ENCODE data around the gene HTRA2.

HTRA2 gene

DNA sequence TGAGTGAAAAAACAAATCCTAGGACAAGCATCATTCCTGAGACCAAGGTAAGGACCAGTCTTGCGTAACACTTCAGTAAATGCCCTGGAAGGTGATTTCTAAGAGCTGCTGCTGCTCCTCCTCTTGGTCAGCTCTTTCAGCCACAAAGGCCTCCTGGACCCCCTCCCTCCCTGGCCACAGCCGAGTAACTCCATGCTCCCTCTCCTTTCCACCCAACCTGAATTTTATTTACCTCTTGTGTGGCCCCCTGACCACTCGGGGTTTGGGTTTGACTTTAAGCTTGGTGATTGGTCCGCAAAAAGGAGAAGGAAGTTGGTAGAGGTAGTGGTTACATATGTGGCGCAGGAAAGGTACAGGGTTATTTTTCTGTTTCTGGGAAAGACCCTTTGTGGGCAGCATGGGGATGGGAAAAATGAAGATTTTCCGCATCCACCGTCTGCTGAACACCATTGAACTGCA, 9.2 kb downstream of the HTRA2 start:
- no peak for DNase-seq

DNA sequence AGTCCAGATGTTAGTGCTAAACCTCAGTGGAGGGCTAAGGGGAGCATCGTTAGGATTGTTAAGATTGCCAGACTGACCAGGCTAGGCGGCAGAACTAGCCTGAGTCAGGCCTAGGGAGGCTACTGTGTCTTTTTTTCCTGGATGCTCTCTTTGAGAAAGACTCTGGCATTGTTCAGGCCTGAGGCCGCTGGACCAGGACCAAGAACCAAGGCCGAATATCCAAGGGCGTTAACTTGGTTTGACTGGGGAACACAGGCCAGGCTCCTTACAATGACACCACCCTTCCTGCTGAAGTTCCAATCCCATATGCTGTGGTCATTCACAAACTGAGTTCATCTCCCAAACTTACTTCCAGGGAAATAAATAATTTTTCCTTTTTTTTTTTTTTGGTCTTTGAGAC, 10.6 kb downstream of the HTRA2 start:
- DNase-seq = no peak

DNA sequence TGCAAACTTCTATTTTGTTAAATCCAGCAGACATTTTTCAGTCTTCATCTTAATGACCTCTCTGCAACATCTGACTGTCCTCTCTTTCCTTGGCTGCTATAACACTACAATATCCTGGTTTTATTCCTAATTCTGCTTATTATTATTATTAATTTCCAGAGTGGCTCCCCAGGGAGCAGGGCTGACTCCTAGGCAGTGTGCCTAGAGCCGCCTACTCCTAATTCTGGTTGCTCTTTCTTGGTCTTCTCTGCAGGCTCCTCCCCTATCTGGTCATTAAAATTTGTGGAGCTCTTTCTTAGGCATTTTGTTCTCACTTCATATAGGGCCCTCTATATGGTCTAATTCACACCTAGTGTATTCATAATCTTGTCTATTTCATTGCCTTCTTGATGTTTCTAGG, 13.2 kb downstream of the HTRA2 start:
- no peak for DNase-seq

DNA sequence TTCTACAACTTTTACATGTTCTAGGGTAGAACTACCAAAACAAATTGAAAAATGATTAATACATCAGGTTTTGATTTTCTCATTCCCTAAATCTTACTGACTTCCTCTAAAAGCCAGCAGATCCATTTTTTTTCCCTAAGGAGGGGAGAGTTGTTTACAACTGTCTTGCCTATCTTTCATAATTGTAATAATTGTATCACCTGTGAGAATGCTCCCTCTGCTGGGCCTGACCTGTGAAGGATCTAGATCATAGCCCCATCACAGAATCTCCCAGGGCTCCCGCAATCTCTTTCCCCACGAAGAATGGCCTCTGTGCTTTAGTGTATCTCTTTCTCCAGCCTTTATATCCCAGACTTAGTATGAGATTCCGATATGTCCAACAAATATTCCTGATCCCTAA, 14.9 kb downstream of the HTRA2 start:
- DNase-seq = no peak

DNA sequence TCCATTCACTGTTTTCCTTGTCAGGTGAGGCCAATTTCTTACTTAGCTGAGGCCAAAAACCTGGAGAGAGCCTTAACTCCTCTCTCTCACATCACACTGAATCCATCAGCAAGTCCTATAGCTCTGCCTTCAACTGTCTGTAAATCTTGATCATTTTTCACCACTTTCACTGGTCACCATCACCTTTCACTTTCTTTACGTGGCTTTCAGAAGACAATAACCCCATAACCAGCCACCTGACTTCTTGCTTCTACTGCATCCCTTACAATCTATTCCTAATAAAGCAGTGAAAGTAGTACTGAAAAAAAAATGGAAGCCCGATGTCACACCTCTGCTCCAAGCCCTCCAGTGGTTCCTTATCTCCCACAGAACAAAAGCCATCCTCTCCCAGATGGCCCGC, 16.3 kb downstream of the HTRA2 start:
- no peak for DNase-seq

DNA sequence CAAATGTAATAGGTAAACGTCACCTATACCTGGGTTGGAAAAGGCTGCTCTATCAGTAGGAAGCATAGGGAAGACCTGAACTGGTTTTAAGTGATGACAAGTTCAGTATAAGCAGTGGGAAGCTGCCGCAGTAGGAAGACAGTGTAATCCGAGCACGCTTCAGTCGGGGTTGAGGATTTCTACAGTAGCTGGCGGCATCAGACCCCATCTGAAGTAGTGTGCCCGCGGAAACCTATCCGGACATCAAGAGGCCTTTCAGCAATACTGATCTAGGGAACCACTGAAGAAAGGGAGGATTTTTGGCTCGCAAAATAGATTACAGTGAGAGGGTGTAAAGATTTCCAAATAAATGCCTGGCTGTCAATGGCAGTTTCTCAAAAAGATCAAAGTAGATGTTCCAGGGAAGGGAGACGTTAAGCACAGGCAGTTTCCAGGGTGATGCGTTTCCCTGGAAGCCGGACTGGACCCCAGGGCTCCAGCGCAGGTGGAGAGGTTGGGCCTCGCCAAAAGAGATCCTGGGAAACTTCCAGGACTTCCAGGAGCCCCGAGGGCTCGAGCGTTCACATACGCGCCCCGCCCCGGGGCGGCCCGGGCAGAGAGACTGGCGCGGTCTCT, 18.7 kb downstream of the HTRA2 start:
- DNase-seq = no peak

DNA sequence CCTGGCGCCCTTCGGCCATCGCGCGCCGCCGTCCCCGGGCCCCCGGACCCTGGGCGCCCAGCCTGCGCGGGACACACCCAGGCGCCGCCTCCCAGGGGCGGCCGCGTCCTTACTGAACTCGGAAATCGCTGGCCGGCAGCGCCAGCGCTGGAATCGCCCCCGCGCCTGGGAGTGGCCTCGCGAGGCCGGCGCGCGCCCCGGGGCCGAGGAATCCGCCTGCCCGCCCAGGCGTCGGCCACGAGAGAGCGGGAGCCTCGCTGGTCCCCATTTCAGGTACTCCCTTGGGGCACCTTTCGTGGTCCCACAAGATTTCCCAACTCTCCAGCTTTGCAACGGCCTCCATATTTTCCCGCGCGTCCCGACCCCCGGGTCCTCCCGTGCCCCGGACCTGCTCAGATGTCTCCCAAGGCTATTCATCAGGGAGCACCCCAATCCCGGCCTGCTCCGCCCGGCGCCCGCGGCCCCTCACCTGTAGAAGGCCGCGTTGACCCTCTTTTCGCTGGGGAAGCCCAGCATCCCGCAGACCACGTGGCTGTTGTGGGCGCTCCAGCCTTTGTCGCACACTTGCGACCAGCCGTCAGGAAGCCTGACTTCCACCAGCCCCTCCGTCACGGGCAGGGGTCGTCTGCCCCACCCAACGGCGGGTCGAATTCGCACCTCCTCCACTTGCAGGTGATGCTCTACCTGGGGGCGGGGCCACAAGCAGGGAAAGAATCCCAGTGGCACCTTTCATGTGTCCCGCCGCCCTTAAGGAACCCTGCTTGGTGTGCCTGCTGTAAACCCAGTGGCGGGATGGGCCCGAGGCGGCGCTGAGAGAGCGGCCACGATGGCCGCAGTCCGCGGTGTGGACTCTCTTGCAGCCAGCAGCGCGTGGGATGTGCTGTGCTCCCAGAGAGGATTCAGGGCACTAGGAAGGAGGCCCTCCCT, 19.4 kb downstream of the HTRA2 start:
- peak in 1 of 56 donors; percentile 43 for DNase-seq

DNA sequence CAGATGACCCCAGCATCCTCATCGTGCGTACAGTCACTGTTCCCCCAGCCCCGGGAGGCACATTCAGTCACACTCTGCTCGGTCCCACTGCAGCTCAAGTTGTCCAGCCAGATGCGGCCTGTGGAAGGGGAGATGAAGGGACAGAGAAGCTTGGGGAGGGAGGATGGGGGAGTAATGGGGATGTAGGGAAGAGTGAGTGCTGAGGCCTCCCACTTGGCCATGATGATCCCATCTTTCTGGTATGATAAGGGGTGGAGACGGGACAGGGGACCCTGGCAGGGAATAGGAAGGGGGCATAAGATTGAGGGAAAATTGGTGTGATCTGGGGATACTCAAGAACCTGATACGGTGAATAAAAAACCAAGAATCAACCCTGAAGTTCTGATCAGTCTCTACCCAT, 20.5 kb downstream of the HTRA2 start:
- DNase-seq = no peak

DNA sequence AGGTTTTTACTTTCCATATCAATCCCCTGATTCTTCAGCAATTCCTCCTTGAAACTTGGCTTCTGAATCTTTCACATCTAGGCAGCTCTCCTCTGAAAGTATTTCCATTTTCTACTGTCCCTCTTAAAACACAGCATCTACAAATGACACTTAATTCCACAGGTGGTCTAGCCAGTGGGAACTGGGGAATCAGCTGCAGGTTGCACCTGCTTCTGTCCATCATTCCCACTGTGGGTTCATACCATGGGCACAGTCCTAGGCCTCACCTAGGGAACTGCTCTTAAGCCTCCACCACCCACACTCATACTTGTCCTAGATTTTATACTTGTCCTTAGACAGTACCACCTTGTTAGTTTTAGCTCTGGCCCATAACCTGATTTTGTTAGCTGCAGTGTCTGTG, 21.8 kb downstream of the HTRA2 start:
- DNase-seq = no peak

DNA sequence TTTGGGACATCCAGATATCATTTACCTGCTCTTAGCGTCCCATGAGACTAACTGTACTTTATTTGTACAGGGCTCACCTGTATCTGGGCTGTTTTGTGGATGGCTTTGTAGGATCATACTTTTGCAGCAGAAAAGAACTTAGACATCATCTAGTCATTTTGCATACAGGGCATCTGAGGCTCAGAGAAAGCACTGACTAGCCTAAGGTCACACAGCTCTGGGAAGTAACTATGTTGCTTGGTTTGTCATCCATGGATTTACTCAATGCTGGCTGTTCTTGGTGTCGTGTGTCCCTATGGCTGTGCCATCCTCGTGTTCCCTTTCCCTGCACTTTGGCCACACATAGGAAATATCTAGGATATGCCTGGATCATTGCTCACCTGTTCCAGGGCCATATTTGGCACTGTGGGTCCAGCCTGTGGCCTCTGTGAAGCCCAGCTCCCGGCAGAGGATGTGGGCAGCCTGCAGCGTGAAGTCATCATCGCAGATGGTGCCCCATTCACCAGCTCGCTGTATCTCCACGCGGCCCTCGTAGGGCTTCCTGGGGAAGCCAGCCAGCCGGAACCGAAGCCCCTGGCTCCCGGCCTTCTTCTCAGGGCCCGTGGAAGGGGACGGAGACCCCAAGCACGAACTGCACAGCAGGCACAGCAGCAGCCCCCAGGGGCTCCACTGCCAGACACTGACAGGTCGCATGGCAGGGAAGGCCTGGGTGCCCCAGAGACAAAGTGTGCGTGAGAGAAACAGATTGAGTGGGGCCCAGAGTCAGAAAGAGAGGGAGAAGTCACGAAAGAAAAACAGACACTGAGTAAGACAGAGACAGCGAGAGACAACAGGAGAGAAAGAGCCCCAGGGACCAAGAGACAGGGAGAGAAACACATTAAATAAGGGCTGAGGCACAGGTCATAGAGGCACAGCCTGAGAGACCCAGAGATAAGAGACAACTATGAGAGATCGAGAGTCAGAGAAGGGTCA, 22.5 kb downstream of the HTRA2 start:
- no peak for DNase-seq

DNA sequence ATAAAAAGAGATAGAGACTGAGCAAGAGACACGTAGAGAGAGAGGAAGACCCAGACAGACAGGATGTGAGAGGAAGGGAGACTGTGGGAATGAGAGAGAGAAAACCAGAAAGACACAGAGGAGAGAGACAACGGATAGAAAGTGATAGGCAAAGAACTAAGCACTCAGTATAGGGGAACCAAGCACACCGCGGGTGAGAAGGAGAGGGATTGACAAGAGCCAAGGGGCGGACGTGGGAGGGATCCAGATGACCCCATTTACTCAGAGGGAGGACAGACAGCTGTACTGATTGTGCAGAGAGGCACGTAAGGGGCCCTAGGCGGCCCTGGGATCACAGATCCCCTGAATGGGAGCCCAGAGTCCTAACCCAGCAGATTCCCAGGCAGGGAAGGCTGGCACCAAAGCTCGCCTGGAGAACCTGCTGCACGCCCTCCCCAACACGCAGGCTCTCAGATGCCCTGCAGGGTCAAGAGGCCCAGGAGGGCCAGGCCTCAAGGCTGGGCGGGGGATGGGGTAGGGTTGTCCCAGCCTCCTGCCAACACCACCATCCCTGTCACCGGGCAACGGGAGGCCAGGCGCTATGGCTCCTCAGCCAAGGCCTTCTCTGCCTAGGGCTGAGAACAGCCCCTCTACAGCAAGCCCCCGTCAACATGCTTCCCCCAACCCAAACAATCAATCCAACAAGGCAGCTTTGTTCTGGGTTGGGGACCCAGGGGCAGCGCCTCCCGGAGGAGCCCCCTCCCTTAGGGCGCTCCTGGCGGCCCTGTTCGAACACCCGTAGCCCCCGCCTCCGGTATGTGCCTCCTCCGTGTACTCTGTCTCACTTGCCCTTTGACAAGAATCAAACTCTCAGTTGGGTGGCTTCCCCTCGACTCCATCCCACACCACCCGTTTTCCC, 23.4 kb downstream of the HTRA2 start:
- DNase-seq = peak in 6 of 56 donors; percentile 16 to 32 (median 24)

DNA sequence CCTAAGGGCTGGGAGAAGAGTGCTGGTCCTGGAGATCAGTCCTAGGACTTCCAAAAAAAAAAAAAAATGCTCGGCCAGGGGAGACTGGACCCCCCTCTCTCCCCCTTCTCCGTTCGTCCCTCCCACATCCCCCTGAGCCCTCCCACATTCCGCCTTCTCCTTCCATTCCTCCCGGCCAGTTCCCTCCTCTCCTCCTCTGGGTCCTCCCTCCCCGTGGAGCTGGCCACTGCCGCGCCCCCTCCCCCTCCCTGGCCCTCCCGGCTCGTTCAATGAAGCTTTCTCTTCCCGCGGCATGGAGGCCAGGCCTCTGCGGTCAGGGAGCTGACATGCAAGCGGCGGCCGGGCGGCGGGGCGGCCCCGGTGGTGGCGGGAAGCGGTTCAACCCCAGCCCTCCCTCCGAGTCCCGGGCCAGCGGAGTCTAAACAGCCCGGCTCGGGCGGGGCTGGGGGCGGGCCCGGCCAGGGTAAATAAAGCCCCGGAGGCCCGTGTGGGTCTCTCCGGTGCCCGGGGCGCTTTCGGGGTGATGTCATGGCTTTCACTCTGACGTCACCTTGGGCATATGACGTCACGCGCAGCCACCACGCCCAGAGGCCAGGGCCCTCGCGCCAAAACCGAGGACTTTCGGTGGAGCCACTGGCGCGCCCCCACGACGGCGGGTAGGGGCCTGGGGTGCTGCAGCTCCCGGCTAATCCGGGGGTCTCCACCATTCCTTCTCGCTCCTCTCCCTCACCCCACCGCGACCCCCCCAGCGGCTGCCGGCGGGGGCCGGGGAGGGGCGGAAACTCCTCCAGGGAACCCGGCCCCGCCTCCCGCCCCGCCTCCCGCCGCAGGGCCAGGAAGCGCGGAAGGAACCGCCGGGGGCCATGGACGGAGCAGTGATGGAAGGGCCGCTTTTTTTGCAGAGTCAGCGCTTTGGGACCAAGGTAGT, 24.4 kb downstream of the HTRA2 start, which contains the start of the genes DOK1 and LOXL3:
DOK1 (plus strand) TSS at position 829 of the 928 bp plus-strand sequence; CDS start at position 864, 35 bp downstream.
LOXL3 (minus strand) TSS at position 51 of the 928 bp plus-strand sequence. CDS start 1,308 bp downstream, outside the sequence.
- DNase-seq = peak in 51 of 56 donors; percentile 16 to 83 (median 55)

DNA sequence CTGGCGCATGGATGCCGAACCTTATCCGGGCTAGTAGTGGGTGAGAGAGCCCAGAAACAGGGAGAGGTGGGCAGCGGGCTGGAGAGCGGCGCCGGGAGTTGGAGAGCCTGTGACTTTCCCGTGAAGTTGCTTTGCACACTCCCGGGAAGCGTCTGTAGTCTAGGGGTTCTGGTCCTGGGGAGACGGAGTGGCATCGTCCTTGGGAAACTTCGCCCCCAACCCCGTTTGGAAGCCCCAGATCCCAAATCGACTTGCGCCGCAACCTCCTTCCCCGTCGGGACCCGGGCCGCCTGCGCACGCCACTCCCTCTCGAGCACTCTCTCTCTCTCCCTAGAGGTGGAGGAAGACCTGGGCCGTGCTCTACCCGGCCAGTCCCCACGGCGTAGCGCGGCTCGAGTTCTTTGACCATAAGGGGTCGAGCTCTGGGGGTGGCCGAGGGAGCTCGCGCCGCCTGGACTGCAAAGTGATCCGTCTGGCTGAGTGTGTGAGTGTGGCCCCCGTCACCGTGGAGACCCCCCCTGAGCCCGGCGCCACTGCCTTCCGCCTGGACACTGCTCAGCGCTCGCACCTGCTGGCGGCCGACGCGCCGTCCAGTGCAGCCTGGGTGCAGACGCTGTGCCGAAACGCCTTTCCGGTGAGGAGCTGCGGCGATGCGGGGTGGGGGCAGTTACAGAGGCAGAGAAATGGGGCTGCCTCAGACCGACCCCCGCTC, 25.2 kb downstream of the HTRA2 start:
- peak in 1 of 56 donors; percentile 45 for DNase-seq

DNA sequence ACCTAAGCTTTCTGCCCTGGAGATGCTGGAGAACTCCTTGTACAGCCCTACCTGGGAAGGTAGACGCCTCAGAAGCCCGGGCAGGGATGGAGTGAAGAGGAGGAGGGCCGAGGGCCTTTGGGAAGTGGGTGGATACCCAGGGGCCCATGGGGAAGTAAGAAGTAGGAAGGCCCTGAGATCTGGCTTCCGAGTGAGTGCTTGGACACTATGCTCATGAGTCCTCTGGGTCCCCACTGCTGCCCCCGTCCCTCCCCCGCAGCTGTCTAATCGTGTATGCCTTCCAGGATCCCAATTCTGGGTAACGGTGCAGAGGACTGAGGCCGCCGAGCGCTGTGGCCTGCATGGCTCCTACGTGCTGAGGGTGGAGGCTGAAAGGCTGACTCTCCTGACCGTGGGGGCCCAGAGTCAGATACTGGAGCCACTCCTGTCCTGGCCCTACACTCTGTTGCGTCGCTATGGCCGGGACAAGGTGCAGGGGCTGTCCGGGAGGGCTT, 25.9 kb downstream of the HTRA2 start:
- DNase-seq = peak in 2 of 56 donors; percentile 17 to 29

DNA sequence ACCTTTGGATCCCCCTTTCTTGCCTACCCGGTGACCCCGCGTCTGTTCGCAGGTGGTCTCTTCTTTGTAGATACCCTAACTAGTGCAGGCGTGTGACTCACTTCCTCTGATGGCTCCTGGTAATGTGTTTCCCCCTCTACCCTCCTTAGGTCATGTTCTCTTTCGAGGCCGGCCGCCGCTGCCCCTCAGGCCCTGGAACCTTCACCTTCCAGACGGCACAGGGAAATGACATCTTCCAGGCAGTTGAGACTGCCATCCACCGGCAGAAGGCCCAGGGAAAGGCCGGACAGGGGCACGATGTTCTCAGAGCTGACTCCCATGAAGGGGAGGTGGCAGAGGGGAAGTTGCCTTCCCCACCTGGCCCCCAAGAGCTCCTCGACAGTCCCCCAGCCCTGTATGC, 26.4 kb downstream of the HTRA2 start:
- DNase-seq = no peak

DNA sequence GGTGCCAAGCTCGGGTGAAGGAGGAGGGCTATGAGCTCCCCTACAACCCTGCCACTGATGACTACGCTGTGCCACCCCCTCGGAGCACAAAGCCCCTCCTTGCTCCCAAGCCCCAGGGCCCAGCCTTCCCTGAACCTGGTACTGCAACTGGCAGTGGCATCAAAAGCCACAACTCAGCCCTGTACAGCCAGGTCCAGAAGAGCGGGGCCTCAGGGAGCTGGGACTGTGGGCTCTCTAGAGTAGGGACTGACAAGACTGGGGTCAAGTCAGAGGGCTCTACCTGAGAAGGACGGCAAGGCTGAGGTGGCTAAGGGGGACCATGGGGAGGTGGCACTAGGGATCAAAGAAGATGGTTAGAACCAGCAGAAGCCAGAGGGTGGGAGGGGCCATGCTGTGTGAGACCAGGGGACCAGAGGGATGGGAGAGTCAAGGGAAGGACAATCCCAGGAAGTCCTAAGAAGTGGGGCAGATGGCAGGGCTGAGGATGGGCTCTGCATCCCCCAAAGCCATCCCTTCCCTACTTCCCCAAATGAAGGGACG, 27.2 kb downstream of the HTRA2 start:
- no peak for DNase-seq
